K562 (cell line): ENCODE results near the gene AGRN. TPM values are rescaled to one million over a fixed set of nuclear protein-coding genes. Genes with fewer than 3 reads are reported as not detected.

Source experiments
- ATF2 ChIP-seq: sonication (generic); formaldehyde crosslinking; IDR thresholded peaks from 2 replicates; pipeline ENCODE4 v1.8.1; 2022; ENCODE audit warnings: missing genetic modification reagents
- BHLHE40 ChIP-seq: IDR thresholded peaks from 2 replicates; pipeline ENCODE4 v1.6.1; 2011; ENCODE audit warnings: low read length, improper control_type of control experiment
- CAMTA2 ChIP-seq: fragments of 250-450 bp; sonication (Bioruptor Pico); conservative IDR thresholded peaks from 2 replicates; pipeline ENCODE4 v1.5.1; 2022
- DDX20 ChIP-seq: fragments of 450-650 bp; IDR thresholded peaks from 2 replicates; pipeline ENCODE4 v1.6.1; 2016; ENCODE audit warnings: missing genetic modification characterization, low read depth, mild to moderate bottlenecking, missing compliant biosample characterization, moderate library complexity
- E2F4 ChIP-seq: sonication (generic); formaldehyde crosslinking; IDR thresholded peaks from 2 replicates; pipeline ENCODE4 v1.8.0; 2022; ENCODE audit warnings: mild to moderate bottlenecking, low read depth, missing genetic modification reagents
- ELK3 ChIP-seq: fragments of 450-650 bp; formaldehyde crosslinking; IDR thresholded peaks from 2 replicates; pipeline ENCODE4 v1.4.0; 2020; ENCODE audit warnings: mild to moderate bottlenecking
- HCFC1 ChIP-seq: IDR thresholded peaks from 2 replicates; pipeline ENCODE4 v1.6.1; 2012; ENCODE audit warnings: low read depth, low read length, improper control_type of control experiment
- HOXB6 ChIP-seq: fragments of 250-450 bp; sonication (Bioruptor Pico); IDR thresholded peaks from 2 replicates; pipeline ENCODE4 v1.5.1; 2022; ENCODE audit warnings: mild to moderate bottlenecking, borderline replicate concordance
- IRF9 ChIP-seq: fragments of 450-650 bp; IDR thresholded peaks from 2 replicates; pipeline ENCODE4 v1.6.1; 2016; ENCODE audit warnings: missing biosample characterization, missing genetic modification characterization
- MXD1 ChIP-seq: fragments of 250-450 bp; sonication (Bioruptor Pico); IDR thresholded peaks from 2 replicates; pipeline ENCODE4 v1.8.0; 2021; ENCODE audit warnings: borderline replicate concordance, mild to moderate bottlenecking, moderate library complexity; ENCODE audit not compliant: poor library complexity, severe bottlenecking
- MYC ChIP-seq, 2 experiments: fragments of 250-450 bp in 1 of 2; sonication (Bioruptor Pico) in 1 of 2; IDR thresholded peaks; 2 replicates each; pipeline versions ENCODE4 v1.5.1 to v1.6.1; 2012 to 2021; ENCODE audit warnings: low read depth in 2 of 2, borderline replicate concordance in 1 of 2, improper control_type of control experiment in 1 of 2, low read length in 1 of 2, mild to moderate bottlenecking in 1 of 2, moderate library complexity in 1 of 2
- SAFB ChIP-seq: fragments of 200-400 bp; formaldehyde crosslinking; IDR thresholded peaks from 2 replicates; pipeline ENCODE4 v1.6.1; 2017; ENCODE audit warnings: low read depth, low read length, borderline replicate concordance
- TEAD4 ChIP-seq, 2 experiments: sonication (generic) in 1 of 2; formaldehyde crosslinking in 1 of 2; IDR thresholded peaks; 2 replicates each; pipeline versions ENCODE4 v1.6.1 to v1.8.0; 2012 to 2022; ENCODE audit warnings: borderline replicate concordance in 1 of 2, inconsistent platforms in 1 of 2, low read length in 1 of 2, mild to moderate bottlenecking in 1 of 2, missing genetic modification reagents in 1 of 2
- XRCC5 ChIP-seq: fragments of 200-400 bp; formaldehyde crosslinking; IDR thresholded peaks from 2 replicates; pipeline ENCODE4 v1.6.1; 2017; ENCODE audit warnings: low read depth, mild to moderate bottlenecking, low read length
- ZFPM2 ChIP-seq: fragments of 250-450 bp; sonication (Bioruptor Pico); IDR thresholded peaks from 2 replicates; pipeline ENCODE4 v1.5.1; 2022; ENCODE audit warnings: mild to moderate bottlenecking
- polyA plus RNA-seq, 8 experiments: library from polyadenylated mRNA; depleted of rRNA in 4 of 8; stranded (reverse) in 5 of 8; unstranded in 3 of 8; fragments of >200 nt; fragmentation: Nextera tagmentation in 2 of 8; fragmentation: Illumina TruSeq in 1 of 8; extraction: Ambion mirVana in 2 of 8; extraction: Trizol in 1 of 8; gene quantifications; 2 replicates each; pipeline versions ENCODE4 v1.2.1 to v1.2.3, GENCODE V29; 2011 to 2014; ENCODE audit warnings: inconsistent platforms in 1 of 8, missing spikeins in 1 of 8
- total RNA-seq, 7 experiments: library from RNA; depleted of rRNA in 6 of 7; stranded (reverse); fragments of >200 nt in 6 of 7; fragmentation: Illumina TruSeq in 2 of 7; extraction: Trizol in 2 of 7; gene quantifications; 2 replicates each; pipeline versions ENCODE4 v1.2.1 to v1.2.3, GENCODE V29; 2011 to 2021; ENCODE audit warnings: low replicate concordance in 1 of 7
- TF ChIP-seq, protein P1 (sequence below): IDR thresholded peaks from 2 replicates; pipeline ENCODE4 v1.6.1; 2014; ENCODE audit warnings: antibody characterized with exemption

AGRN gene
- total and polyA plus RNA-seq, 9 of the 15 experiments (the other 6 are each of a cell fraction or from before 2014, with no cell fraction given) = 0.04 to 111 (median 18.1) TPM

DNA sequence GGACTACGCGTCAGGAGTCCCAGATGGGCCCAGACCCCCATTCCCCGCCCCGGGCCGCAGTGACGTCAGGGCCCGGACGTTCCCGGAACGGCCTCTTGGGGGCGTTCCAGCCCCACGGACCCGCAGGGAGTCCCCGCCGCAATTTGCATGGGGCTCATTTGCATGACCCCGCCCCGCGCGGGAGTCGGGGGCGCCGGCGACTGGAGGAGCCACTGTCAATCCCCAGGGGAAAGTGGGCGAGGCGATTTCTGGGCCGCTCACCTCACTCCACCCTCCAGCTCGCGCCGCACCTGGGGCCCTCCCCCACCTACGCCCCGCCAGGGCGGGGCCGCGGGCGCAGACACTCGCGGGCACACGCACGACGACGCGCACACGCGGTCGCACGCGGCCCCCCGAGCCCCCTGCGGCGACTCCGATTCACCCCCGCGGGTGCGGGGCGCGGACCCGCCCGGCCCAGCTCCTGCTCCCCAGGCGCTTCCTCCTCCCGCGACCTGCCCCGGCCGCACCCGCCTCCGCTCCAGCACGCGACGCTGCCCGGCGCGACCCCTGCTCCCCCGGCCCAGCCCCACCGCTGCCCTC is 13.2 kb downstream of the AGRN start (continued):
- no peak for TF ChIP-seq MXD1 (CRISPR knock-in tag)
- TF ChIP-seq, protein P1, sequence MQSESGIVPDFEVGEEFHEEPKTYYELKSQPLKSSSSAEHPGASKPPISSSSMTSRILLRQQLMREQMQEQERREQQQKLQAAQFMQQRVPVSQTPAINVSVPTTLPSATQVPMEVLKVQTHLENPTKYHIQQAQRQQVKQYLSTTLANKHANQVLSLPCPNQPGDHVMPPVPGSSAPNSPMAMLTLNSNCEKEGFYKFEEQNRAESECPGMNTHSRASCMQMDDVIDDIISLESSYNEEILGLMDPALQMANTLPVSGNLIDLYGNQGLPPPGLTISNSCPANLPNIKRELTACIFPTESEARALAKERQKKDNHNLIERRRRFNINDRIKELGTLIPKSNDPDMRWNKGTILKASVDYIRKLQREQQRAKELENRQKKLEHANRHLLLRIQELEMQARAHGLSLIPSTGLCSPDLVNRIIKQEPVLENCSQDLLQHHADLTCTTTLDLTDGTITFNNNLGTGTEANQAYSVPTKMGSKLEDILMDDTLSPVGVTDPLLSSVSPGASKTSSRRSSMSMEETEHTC = no peak
- TF ChIP-seq E2F4 = no peak
- peak; percentile 81 for TF ChIP-seq XRCC5
- TF ChIP-seq ATF2 (CRISPR knock-in tag) = peak; percentile 51; the same call in 1 of the 2 replicates
- peak; percentile 62; the same call in 1 of the 2 replicates for TF ChIP-seq SAFB
- no peak for TF ChIP-seq BHLHE40
- no peak for TF ChIP-seq IRF9 (tag)
- TF ChIP-seq CAMTA2 = no peak
- TF ChIP-seq DDX20 (tag) = no peak
- TF ChIP-seq ZFPM2 (CRISPR knock-in tag) = no peak
- peak; percentile 36; the same call in 1 of the 2 replicates for TF ChIP-seq MYC (IDR thresholded peaks at IDR 0.05; ENCODE audit: low read depth, low read length)
- TF ChIP-seq MYC (CRISPR knock-in tag; IDR thresholded peaks at IDR 0.05; ENCODE audit: borderline replicate concordance, low read depth) = no peak
- TF ChIP-seq HOXB6 (CRISPR knock-in tag) = no peak
- no peak for TF ChIP-seq ELK3
- TF ChIP-seq TEAD4 (IDR thresholded peaks at IDR 0.05; ENCODE audit: low read length) = no peak
- no peak for TF ChIP-seq TEAD4 (CRISPR knock-in tag; IDR thresholded peaks at IDR 0.05; ENCODE audit: borderline replicate concordance)
- no peak for TF ChIP-seq HCFC1
